ENCODE data around the gene LIX1L. TPM values are rescaled to one million over a fixed set of nuclear protein-coding genes. Genes with fewer than 3 reads are reported as not detected.
A peak's percentile ranks its signal among the peaks of the same experiment; 100 is the strongest.

The LIX1L gene
- total RNA-seq, 1 donor from 2014 or later: 24.4 TPM

GRCh38 chr1:145963265-145964019 is 5.6 kb upstream of the LIX1L start:
- DNase-seq (ENCODE audit: low read depth): peak; percentile 74

- peak; percentile 56 for DNase-seq (ENCODE audit: low read depth)
Measured at GRCh38 chr1:145962157-145963102, 4.6 kb upstream of the LIX1L start.

- no peak for DNase-seq (ENCODE audit: low read depth)
Measured at GRCh38 chr1:145961425-145962156, 3.8 kb upstream of the LIX1L start.

GRCh38 chr1:145961109-145961424 is 3.2 kb upstream of the LIX1L start:
- DNase-seq (ENCODE audit: low read depth): no peak

- peak; percentile 73 for DNase-seq (ENCODE audit: low read depth)
Measured at GRCh38 chr1:145960468-145961108, 2.8 kb upstream of the LIX1L start.

DNA sequence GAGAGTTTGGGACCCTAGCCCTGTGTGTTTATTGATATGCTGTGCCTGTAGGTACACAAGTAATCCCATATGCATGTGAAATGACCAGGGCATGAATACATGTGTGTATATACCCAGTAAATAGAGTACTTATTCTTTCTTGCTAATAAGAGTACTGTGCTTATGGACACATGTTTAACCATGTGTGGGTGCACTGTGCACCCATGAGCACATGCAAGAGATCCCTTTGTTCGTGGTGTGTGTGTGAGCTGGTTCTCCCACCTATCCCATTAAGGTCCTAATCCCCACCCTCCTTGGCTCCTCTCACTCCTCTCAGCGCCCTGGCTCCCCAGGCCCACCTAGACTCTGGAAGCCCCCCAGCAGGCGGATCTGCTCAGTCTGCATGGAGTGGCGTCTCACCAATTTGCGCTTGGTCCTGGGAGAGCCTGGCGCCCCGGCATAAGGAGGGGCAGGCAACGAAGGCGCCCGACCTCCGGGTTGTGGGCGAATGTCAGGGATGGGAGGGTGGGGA is 2.2 kb upstream of the LIX1L start:
- no peak for DNase-seq (ENCODE audit: low read depth)

DNA sequence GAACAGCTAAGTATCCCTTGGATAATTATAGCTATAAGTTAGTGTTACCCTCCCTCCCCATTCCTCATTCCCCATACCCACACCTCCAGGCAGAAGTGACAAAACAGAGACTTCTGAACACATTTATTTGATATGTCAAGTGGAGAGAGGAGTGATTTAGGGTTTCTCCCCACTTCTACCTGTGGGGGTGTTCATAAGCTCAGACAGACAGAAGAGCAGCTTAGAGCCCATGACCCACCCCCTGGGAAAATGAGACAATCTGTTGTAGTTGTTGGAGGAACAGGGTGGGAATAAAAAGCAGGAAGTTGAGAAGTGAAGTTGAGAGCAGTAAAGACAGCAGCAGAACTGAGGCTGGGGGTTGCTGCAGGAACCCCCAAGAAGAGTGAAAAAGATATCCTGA is 1.5 kb upstream of the LIX1L start:
- DNase-seq (ENCODE audit: low read depth): no peak

DNA sequence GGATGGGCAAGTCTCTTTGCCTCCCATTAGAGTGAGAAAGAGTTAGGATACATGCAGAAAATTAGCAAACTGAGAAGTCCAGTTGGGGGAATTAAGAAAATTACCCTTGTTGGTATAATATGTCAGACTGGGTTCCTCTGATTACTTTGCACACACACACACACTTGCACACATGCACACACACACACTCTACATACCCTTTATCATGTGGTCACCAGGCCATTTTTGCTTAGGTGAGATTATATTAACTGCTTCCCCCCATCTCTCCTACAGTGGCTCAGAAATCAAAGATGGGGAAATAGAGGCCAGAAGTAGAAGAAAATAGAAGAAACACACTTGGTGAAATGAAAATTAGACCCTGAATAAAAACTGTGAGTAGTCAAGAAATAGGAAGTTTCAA is 917 bp upstream of the LIX1L start:
- no peak for DNase-seq (ENCODE audit: low read depth)

GRCh38 chr1:145956781-145957442 is 905 bp downstream of the LIX1L start:
- DNase-seq (ENCODE audit: low read depth): peak; percentile 42

DNA sequence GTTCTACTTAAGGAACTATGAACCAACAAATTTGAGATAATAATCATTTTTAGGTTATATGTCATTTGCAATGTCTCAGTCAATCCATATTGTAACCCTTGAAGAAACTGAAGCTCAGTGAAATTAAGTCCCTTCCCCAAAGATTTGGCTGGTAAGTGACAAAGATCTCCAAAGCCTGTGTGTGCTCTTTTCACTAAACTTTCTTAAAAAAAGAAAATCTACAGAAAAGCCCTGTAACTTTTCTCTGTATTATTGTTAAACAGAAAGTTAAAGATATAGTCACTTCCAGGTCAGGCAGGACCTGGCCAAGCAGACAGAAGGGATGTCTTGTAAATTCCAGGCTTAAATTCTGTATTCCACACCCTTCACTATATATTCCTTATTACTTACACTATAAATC is 1.5 kb downstream of the LIX1L start:
- DNase-seq (ENCODE audit: low read depth): no peak

DNA sequence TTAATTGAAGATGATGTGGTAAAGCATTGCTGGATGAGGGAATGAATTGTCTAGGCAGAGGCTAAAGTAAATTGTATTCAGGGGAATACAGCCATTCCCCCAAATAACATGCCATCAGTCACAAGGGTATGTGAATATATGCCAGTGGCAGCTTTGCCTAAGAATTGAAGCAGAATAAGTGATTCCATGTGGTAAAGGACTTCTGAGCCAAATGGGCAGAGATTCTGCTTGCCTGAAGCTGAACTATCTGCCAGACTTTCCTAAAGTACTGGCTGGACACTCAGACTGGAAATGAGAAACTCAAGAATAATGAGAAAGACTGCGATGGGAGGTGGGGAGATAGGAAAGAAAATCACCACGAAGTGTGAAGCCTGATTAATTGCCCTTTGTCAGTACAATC is 2.4 kb downstream of the LIX1L start:
- DNase-seq (ENCODE audit: low read depth): no peak

DNA sequence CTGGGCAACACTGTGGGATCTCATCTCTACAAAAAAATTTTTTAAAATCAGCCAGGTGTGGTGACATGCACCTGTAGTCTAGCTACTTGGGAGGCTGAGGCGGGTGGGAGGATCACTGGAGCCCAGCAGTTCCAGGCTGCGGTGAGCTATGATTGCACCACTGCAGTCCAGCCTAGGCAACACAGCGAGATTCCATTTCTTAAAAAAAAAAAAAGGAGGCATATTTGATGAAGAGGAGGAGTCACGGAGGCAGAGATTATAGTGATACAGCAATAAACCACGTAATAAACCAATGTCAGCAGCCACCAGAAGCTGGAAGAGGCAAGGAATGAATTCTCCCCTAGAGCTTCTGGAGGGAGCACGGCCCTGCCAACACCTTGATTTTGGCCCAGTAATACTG is 4.0 kb downstream of the LIX1L start:
- DNase-seq (ENCODE audit: low read depth): no peak

DNA sequence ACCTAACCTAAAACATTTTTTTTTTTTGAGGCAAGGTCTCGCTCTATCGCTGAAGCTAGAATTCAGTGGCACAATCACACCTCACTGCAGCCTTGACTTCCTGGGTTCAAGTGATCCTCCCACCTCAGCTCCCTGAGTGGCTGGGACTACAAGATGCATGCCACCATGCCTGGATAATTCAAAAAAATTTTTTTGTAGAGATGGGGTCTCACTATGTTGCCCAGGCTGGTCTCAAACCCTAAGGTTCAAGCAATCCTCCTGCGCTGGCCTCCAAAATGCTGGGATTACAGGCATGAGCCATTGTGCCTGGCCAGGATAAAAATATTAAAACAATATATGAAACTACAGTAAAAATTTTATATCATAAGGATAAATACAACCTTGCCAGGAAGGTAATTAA is 4.9 kb downstream of the LIX1L start:
- no peak for DNase-seq (ENCODE audit: low read depth)

DNA sequence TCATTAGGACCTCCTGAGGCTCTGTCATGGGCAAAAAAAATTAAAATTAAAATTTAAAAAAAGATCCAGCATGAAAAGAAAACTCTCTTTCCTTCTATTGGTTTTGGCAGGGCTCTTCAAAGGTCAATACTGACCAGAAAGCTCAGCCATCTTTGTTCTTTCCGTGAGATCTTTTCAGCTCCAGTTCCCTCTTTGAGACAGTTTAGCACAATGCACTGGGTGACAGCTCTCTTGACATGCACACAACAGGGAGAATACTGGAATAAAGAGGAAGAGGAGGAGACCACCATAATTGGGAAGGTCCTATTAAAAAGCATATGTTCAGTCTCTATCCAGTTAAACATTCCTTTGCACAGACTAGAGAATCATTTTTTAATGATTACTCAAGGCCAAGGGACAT is 6.3 kb downstream of the LIX1L start:
- DNase-seq (ENCODE audit: low read depth): no peak

DNA sequence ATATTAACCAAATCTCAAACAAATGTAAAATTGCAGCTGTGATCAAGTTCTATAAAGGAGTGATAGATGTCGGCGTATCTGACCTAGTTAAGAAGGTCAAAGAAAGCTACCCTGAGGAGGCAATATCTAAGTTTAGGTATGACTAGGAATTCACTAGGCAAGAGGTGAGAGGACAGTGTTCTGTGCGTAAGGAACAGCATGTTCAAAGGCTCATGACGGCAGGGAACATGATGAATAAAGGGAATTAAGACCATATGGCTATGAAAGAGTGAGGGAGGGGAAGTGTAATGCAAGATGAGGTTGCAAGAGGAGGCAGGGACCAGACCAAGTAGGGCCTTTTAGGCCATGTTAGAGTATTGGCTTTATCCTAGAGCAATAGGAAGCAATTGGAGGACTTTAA is 8.6 kb downstream of the LIX1L start:
- DNase-seq (ENCODE audit: low read depth): no peak

- DNase-seq (ENCODE audit: low read depth): no peak
Measured at GRCh38 chr1:145947551-145947950, 10.3 kb downstream of the LIX1L start.

- DNase-seq (ENCODE audit: low read depth): no peak
Measured at GRCh38 chr1:145946477-145946986, 11.3 kb downstream of the LIX1L start.

DNA sequence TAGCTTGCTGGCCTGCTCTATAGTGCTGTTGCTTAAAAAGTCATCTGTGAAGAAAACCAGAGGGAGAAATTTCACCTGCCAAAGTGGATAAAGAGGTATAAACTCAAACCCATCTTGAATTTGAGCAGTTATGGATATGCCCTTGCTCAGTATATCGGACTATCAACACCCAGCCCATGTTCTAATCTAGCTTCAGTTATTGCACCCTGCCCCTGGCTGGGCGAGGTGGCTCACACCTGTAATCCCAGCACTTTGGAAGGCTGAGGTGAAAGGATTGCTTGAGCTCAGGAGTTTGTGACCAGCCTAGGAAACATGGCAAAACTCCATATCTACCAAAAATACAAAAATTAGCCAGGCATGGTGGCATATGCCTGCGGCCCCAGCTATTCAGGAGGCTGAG is 13.3 kb downstream of the LIX1L start:
- DNase-seq (ENCODE audit: low read depth): no peak

- no peak for DNase-seq (ENCODE audit: low read depth)
Measured at GRCh38 chr1:145942871-145943270, 14.9 kb downstream of the LIX1L start.

GRCh38 chr1:145942405-145942804 is 15.4 kb downstream of the LIX1L start:
- no peak for DNase-seq (ENCODE audit: low read depth)
